UCSD-AML1 (cell line): Measurements from ENCODE around the gene BAAT.

ENCODE experiments used
- DNase-seq: peaks from one replicate; lab custom pipeline; 2025; ENCODE audit not compliant: unreplicated experiment; lab: John Stamatoyannopoulos, UW

The BAAT gene

GRCh38 chr9:101324245-101324804 is 60.5 kb downstream of the BAAT start:
- no peak for DNase-seq

- no peak for DNase-seq
Observed at GRCh38 chr9:101323129-101323528, 61.7 kb downstream of the BAAT start.

- no peak for DNase-seq
Observed at GRCh38 chr9:101317735-101318134, 67.1 kb downstream of the BAAT start.

GRCh38 chr9:101315112-101315450 is 69.7 kb downstream of the BAAT start:
- DNase-seq: no peak

GRCh38 chr9:101312661-101313060 is 72.1 kb downstream of the BAAT start:
- DNase-seq: no peak

- DNase-seq: no peak
Observed at GRCh38 chr9:101311758-101312420, 72.9 kb downstream of the BAAT start.

- DNase-seq: no peak
Observed at GRCh38 chr9:101311191-101311590, 73.6 kb downstream of the BAAT start.
